Muscle layer of colon (tissue), 2 donors: ENCODE data around the gene PRKG1.
"Not testable (repeated sequence)": the region's sequence is repeated elsewhere in the genome, so short reads cannot be mapped to it uniquely, and the experiment has no call there.

Experiments used
- H3K27ac ChIP-seq: one replicate; pipeline ENCODE4 v1.7.0; 2013; ENCODE audit warnings: low read depth, mild to moderate bottlenecking, low read length, moderate library complexity
- H3K27me3 ChIP-seq, 2 donors: one replicate each; pipeline ENCODE4 v1.7.0; 2013; ENCODE audit warnings: low read length in 2 of 2, mild to moderate bottlenecking in 2 of 2; ENCODE audit not compliant: insufficient read depth in 2 of 2, control insufficient read depth in 1 of 2
- H3K36me3 ChIP-seq: one replicate; pipeline ENCODE4 v1.7.0; 2013; ENCODE audit warnings: mild to moderate bottlenecking, low read length; ENCODE audit not compliant: insufficient read depth
- H3K4me1 ChIP-seq: one replicate; pipeline ENCODE4 v1.7.0; 2013; ENCODE audit warnings: mild to moderate bottlenecking, low read length; ENCODE audit not compliant: insufficient read depth
- H3K4me3 ChIP-seq, 2 donors: one replicate each; pipeline ENCODE4 v1.7.0; 2013; ENCODE audit warnings: low read length in 2 of 2, low read depth in 1 of 2, mild to moderate bottlenecking in 1 of 2, moderate library complexity in 1 of 2
- H3K9ac ChIP-seq: one replicate; pipeline ENCODE4 v1.7.0; 2013; ENCODE audit warnings: low read length
- H3K9me3 ChIP-seq: one replicate; pipeline ENCODE4 v1.7.0; 2013; ENCODE audit warnings: mild to moderate bottlenecking, low read length
- donor health status: abdominal sarcoma.
- donor health status: Adenocarcinoma of cecum.

Gene PRKG1

DNA sequence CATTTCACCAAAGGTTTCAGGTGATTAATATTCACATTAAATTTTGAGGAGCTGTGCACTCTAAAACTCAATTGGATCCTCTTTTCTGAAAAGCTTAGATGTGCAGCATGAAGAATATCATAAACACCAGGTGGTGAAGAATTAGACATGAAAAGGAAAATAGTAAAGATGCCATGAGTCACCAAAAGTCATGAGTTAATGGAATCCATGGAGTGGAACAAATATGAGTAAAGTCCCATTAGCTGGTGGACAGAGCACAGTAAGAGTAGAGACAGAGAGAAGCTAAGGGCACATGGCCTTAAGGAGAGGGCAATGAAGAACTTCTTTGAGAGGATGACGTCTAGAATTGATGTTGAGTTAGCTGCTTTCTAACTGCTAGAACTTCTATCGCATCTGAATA, 353.5 kb downstream of the PRKG1 start:
- no peaks in the 10 kb centered on the region for H3K36me3 ChIP-seq
- H3K4me1 ChIP-seq = no peaks in the 10 kb centered on the region
- no peak overlapping the region for H3K4me3 ChIP-seq
- H3K9ac ChIP-seq = no peak overlapping the region
- H3K9me3 ChIP-seq = no peaks in the 10 kb centered on the region
- H3K27me3 ChIP-seq = no peaks in the 10 kb centered on the region
- no peak overlapping the region for H3K27ac ChIP-seq

DNA sequence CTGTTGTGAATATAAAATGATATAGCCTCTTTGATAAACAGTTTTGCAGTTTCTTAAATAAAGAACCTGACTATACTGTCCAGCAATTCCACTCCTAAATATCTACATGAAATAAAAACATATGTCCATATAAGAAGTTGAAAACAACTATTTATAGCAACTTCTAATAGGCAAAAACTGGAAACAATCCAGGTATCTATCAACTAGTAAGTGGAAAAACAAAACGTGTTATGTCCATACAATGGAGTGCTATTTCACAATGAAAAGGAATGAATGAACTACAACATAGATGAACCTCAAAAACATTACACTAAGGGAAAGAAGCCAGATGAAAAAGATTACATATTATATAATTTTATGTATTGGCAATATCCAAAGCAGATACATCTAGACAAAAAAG, 356.2 kb downstream of the PRKG1 start:
- Histone ChIP-seq H3K4me3 (no peak overlapping the region), H3K27me3 (no peaks in the 10 kb centered on the region), H3K4me1 (peaks cover 12% of the 10 kb centered on the region), H3K9me3 (no peaks in the 10 kb centered on the region), H3K27ac (no peak overlapping the region), H3K9ac (no peak overlapping the region), H3K36me3 (no peaks in the 10 kb centered on the region)

DNA sequence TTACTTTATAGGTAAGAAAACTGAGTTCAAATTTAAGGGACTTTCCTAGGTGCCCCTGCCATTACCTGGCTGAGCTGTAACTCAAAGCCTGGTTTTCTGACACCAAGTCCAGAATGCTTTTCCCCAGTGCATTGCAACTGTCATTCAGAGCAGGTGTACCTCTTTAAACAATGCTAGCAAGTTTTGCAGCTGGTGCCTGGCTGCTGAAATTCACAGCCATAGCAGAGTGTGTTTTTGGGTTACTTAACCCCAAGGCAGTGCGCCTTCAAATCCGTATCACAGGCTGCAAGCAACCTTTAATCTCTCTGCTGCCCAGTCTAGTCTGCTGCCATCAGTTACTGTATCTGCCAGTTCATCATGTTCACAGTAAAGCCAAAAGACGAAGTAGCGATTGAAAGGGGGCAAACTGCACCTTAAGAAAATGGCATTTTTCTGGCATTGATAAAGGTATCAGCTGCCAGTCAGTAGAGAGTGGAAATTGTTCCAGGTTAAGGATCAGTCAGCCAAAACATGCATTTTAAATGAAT, 359.7 kb downstream of the PRKG1 start:
- no peak overlapping the region for H3K27ac ChIP-seq
- no peaks in the 10 kb centered on the region for H3K27me3 ChIP-seq

DNA sequence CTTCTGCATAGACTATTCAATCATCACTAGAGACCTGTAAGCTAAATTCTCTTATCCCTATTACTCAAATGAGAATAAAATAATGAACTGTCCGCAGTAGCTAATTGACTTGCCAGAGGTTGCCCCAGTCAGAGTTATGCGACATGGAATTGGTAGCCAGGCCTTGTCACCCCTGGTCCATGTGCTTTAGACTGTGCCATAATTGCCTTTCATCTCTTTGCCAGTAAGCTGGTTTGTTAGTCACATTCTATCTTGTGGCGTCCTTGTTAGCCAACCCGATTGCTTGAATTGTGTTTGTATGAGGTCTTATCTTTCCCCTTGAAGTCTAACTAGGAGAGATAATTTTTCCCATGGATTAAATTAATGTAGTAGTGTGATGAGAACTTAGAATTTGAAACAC, 362.5 kb downstream of the PRKG1 start:
- Histone ChIP-seq H3K27ac (no peak overlapping the region), H3K9ac (no peak overlapping the region), H3K4me1 (peaks cover 38% of the 10 kb centered on the region), H3K4me3 (no peak overlapping the region), H3K9me3 (no peaks in the 10 kb centered on the region), H3K36me3 (no peaks in the 10 kb centered on the region), H3K27me3 (no peaks in the 10 kb centered on the region)

More for the DNA sequence above, 359.7 kb downstream of the PRKG1 start:
- no peaks in the 10 kb centered on the region for H3K9me3 ChIP-seq
- H3K9ac ChIP-seq = no peak overlapping the region
- H3K4me3 ChIP-seq = no peak overlapping the region
- H3K4me1 ChIP-seq = peaks cover 22% of the 10 kb centered on the region
- H3K36me3 ChIP-seq = no peaks in the 10 kb centered on the region

DNA sequence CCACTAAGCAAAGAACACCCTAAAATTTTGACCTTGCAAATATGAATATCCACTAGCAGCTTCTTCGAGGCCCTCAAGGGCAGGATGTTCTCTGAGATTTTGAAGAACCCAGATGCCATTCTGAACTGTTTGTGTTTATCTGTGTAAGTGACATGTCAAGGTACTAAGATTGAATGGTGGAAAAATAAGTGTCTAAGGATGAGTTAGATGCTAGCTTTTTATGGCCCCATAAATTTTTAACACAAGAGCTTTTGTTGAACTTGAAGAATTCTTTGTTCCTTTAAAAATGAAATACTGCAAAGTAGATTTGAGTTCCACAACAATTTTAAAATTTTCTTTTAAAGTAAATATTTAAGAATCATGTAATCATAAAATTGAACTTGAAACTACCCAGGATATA, 365.4 kb downstream of the PRKG1 start:
- Histone ChIP-seq H3K4me3 (no peak overlapping the region), H3K9ac (no peak overlapping the region), H3K4me1 (peaks cover 29% of the 10 kb centered on the region), H3K36me3 (no peaks in the 10 kb centered on the region), H3K9me3 (no peaks in the 10 kb centered on the region), H3K27ac (no peak overlapping the region), H3K27me3 (no peaks in the 10 kb centered on the region)

DNA sequence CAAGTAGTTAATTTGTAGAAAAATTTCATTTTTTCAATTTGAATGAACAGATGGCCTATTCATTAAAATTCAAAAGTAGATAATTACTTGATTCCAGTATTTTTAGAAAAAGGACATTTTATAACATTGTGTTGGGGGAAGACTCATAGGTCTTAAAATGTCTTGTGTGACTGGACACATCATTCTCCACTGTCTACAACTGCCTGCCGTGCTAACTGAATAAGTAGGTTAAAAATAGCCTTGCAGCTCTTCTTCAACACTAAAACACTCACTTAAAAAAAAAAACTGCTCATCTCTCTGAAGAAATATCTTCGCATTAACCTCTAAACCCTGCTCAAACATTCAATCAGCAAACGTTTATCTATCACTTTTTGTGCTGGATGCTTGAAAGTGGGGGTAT, 371.3 kb downstream of the PRKG1 start:
- Histone ChIP-seq H3K9me3 (no peaks in the 10 kb centered on the region), H3K36me3 (no peaks in the 10 kb centered on the region), H3K27me3 (no peaks in the 10 kb centered on the region), H3K4me3 (no peak overlapping the region), H3K9ac (no peak overlapping the region), H3K27ac (no peak overlapping the region), H3K4me1 (peaks cover 12% of the 10 kb centered on the region)

DNA sequence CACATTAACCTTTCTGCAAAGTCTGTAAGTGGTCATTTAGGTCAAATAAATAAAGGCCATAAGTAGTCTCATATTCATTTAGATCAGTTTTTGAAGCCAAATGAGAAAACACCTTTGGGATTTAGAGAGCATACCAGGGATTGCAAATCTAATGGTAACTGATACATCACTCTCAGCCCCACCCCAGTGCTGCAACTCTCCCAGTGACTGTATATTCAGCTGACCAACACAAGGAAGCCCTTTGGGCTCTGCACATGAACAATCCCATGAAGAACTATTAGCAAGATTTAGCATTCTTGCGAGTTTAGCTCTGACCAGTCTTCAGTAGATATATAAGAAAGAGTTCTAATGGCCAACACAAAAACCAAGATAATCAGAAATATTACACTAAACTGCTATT, 372.8 kb downstream of the PRKG1 start:
- Histone ChIP-seq H3K9ac (no peak overlapping the region), H3K27me3 (no peaks in the 10 kb centered on the region), H3K9me3 (no peaks in the 10 kb centered on the region), H3K4me1 (peaks cover 3% of the 10 kb centered on the region), H3K36me3 (no peaks in the 10 kb centered on the region), H3K27ac (no peak overlapping the region), H3K4me3 (no peak overlapping the region)

DNA sequence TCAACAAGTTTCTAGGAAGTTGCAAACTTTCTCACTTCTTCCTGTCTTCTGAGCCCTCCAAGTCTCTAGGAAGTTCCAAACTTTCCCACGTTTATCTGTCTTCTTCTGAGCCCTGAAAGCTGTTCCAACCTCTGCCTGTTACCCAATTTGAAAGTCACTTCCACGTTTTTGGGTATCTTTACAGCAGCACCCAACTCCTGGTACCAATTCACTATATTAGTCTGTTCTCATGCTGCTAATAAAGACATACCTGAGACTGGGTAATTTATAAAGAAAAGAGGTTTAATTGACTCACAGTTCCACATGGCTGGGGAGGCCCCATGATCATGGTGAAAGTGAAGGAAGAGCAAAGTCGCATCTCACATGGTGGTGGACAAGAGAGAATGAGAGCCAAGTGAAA, 381.5 kb downstream of the PRKG1 start:
- not testable (repeated sequence) for H3K36me3 ChIP-seq, H3K4me1 ChIP-seq, H3K27ac ChIP-seq, H3K9ac ChIP-seq, H3K27me3 ChIP-seq, H3K9me3 ChIP-seq, H3K4me3 ChIP-seq

DNA sequence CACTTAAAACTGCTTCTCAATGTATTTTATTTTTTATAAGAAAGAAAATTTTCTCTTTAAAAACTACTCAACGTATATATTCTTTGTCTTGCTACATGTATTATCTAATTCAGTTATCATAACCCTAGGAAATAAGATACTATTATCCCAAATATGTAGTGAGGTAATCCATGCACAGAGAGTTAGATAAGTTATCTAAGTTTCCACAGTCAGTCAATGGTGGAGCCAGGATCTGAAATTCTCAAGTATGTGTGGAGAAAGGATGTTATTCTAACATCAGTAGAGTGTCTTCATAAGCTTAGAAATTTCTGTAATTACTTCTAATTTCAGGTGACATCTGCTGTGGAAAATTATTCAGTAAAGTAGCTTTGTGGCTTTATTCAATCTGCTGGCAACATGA, 385.2 kb downstream of the PRKG1 start:
- no peaks in the 10 kb centered on the region for H3K27me3 ChIP-seq

DNA sequence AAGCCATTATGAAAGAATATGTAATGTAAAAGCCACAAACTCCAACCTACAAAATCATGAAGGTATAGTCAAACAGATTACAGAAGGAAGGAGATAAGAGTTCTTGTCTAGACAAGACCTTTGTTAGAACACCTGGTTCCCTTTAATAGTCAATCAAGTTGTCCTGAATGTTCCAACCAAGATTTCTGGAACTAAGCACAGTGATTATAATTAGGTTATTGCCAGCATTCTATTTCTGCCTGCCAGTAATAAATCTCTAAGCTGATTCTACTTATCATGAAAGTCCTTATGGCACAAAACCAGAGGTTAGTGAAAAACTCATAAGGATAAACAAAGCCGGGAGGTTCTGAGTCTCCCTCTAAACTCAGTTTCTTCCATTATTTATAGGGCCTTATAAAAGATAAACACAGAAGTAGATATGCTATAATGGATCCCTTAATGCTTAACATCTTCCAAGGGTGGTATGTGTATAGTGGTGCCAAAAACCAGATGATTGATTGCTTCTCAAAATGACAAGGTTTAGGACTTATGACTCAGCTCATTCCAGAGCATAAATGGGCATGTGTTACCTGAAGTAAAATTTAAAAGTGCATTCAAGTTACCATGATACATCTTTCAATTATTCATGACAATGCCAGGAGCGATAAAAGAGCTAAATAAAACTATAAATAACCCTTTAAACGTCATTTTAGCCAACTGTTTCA, 387.9 kb downstream of the PRKG1 start:
- Histone ChIP-seq H3K4me1 (peaks cover 19% of the 10 kb centered on the region), H3K9me3 (no peaks in the 10 kb centered on the region), H3K27ac (no peak overlapping the region), H3K36me3 (no peaks in the 10 kb centered on the region), H3K27me3 (no peaks in the 10 kb centered on the region), H3K9ac (no peak overlapping the region), H3K4me3 (no peak overlapping the region)

More for the DNA sequence above, 385.2 kb downstream of the PRKG1 start:
- H3K9me3 ChIP-seq = no peaks in the 10 kb centered on the region
- no peak overlapping the region for H3K4me3 ChIP-seq
- H3K4me1 ChIP-seq = peaks cover 12% of the 10 kb centered on the region
- H3K27ac ChIP-seq = no peak overlapping the region
- no peaks in the 10 kb centered on the region for H3K36me3 ChIP-seq
- no peak overlapping the region for H3K9ac ChIP-seq

DNA sequence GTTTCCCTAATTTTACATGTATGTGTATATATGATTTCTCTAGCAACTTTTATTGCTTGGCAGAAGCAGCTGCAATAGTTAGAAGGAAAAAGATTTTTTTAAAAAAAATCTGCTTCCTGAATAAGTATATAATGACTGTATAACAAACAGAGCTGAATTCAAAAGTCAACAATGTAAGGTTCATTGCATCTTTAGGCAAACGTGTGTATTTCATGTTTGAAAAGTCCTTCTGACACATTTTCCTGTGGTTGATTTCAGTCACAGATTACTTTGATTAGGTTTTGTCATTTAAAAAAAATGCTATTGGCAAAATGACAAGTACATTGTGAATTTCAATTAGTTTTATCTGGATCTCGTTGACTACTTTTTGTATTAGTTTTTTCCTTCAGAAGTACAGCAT, 394.1 kb downstream of the PRKG1 start:
- no peaks in the 10 kb centered on the region for H3K27me3 ChIP-seq
- H3K36me3 ChIP-seq = no peaks in the 10 kb centered on the region
- H3K9me3 ChIP-seq = no peaks in the 10 kb centered on the region

DNA sequence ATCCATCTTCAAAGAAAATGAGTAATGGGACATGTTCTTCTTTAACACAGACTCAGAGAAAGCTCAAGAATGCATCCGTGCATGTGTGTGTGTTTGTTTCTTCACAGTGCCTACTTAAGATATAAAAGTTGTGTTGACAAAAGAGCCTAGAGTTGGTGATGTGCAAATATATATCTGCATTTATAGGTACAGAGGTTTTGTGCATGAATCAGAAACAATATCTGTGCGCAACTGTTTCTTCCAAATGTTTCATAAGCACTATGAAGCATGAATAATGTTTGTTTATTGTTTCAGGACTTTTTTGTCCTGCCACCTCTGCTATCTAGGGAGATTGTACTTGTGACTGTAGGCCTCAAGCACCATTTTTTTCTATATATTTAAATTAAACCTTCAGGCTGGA, 395.4 kb downstream of the PRKG1 start:
- Histone ChIP-seq H3K4me1 (peaks cover 10% of the 10 kb centered on the region), H3K9me3 (no peaks in the 10 kb centered on the region), H3K4me3 (no peak overlapping the region), H3K36me3 (no peaks in the 10 kb centered on the region), H3K9ac (no peak overlapping the region), H3K27ac (no peak overlapping the region), H3K27me3 (no peaks in the 10 kb centered on the region)

More for the DNA sequence above, 394.1 kb downstream of the PRKG1 start:
- H3K27ac ChIP-seq = no peak overlapping the region
- H3K4me3 ChIP-seq = no peak overlapping the region
- H3K4me1 ChIP-seq = peaks cover 10% of the 10 kb centered on the region
- no peak overlapping the region for H3K9ac ChIP-seq
